ENCODE data around the gene LRRC75B. TPM values are rescaled to one million over a fixed set of nuclear protein-coding genes. Genes with fewer than 3 reads are reported as not detected.
"Not testable (repeated sequence)": the region's sequence is repeated elsewhere in the genome, so short reads cannot be mapped to it uniquely, and the experiment has no call there.

The LRRC75B gene
- total RNA-seq, 3 donors from 2014 or later, result 7.5 to 15.7 (median 15.7) TPM

DNA sequence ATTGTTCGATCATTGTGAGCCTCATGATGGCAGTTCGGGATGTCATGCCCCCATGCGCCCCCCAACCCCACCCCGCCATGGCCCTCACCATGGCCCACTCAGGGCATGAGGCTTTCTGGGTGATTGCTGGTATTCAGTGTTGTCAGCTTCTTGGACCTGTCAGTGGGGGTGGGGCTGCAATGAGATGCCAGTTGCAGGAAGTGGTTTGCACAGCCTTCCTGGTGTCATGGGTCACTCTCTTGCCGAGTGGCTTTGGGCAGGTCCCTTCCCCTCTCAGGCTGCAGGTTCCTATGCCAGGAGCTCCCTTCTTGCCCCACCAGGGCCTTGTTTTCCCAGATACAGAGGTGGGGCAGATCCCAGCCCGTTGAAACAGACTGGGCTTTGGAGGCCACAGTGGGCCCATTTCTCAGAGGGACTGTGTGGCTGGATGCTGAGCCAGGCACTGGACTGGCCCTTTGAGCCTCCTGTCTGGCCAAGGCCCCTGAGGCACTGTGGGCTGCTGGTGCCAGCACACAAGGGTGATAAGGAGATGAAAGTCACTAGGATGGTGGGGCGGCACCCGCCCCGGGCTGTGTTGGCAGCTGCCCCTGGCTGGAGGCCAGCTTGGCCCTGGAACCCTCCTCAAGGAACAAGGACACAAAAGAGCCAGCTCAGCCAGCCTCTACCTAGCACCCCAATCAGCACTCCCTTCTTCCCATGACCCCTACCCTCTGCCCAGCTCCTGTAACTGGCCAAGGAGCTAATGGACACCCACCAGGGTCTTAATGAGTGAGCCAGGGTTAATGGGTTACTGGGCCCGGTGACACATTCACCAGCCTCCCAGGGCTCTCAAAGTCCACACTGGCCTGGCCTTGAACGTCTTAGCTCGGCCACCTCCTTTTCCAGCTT is 8.6 kb upstream of the LRRC75B start:
- peaks cover 15% of the 10 kb centered on the region for H3K4me1 ChIP-seq (ENCODE audit: low read depth)
- DNase-seq (peak; percentile 90 to 93 (median 92)), ATAC-seq (peak; percentile 84)
- no peaks in the 10 kb centered on the region for H3K36me3 ChIP-seq (ENCODE audit: low read depth)
- TF ChIP-seq, protein P1, sequence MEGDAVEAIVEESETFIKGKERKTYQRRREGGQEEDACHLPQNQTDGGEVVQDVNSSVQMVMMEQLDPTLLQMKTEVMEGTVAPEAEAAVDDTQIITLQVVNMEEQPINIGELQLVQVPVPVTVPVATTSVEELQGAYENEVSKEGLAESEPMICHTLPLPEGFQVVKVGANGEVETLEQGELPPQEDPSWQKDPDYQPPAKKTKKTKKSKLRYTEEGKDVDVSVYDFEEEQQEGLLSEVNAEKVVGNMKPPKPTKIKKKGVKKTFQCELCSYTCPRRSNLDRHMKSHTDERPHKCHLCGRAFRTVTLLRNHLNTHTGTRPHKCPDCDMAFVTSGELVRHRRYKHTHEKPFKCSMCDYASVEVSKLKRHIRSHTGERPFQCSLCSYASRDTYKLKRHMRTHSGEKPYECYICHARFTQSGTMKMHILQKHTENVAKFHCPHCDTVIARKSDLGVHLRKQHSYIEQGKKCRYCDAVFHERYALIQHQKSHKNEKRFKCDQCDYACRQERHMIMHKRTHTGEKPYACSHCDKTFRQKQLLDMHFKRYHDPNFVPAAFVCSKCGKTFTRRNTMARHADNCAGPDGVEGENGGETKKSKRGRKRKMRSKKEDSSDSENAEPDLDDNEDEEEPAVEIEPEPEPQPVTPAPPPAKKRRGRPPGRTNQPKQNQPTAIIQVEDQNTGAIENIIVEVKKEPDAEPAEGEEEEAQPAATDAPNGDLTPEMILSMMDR (IDR thresholded peaks at IDR 0.05), result no peak
- no peak overlapping the region for H3K4me3 ChIP-seq
- intact Hi-C loops (cut with DNase I, micrococcal nuclease), result no loop called here
- no peaks in the 10 kb centered on the region for H3K9me3 ChIP-seq

DNA sequence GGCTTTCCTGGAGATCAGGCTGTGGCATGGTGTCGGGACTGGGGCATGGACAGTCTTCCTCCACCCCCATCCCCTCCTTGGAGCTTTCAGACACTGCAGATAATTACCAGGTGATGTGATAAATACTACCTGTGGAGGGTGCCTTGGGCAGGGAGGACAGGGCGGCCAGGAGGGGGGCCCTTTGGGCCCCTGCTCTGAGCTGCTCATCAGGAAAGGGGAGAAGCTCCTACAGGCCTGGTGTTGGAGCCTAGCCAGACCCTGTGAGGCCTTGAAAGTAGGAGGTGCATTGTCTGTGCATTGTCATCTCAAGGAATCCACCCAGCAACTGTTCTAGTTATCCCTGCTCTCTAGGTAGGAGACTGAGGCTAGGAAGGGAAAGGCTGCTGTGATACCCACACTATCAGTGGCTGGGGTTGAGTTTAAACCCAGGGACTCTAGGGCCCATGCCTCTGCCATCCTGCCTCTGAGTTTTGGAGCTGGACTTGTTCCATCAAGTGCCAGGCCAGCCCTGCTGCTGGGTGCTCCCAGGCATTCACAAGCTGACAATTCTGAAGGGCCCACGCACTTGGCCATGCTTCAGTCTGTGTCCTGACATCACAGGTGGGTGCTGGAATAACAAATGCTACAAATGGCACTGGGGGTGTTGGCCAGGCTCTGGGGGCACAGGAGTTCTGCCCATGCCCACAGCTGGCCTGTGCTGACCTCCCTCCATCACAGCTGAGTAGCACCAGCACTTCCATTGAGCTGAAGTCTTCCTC is 7.3 kb upstream of the LRRC75B start:
- intact Hi-C loops (cut with DNase I, micrococcal nuclease); DNase-seq: not testable (repeated sequence)

DNA sequence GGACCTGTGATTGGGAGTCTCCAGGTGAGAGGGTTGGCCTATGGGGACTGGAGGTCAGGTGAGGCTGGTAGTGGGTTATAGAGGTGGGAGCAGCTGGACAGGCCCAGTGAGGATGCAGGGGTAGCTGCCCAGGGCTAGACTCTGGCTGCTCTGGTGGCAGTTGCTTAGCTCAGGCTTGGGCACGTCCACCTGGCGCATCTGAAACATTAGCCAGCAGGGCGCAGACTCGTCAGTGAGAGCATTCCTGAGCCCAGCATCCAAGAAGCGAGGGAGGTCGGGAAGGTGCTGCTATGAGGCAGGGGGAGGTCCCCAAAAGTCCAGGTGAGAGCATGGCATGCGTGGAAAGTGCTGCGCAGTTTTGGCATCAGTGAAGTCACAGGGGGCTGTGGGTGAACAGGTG is 6.6 kb upstream of the LRRC75B start:
- Histone ChIP-seq H3K9me3 (no peaks in the 10 kb centered on the region), H3K4me1 (ENCODE audit: low read depth) (peaks cover 15% of the 10 kb centered on the region), H3K36me3 (ENCODE audit: low read depth) (no peaks in the 10 kb centered on the region), H3K4me3 (no peak overlapping the region)
- ATAC-seq (no peak), DNase-seq (no peak)
- TF ChIP-seq, protein P1 (IDR thresholded peaks at IDR 0.05), result no peak
- intact Hi-C loops (cut with DNase I, micrococcal nuclease), result no loop called here

More for the DNA sequence above, 7.3 kb upstream of the LRRC75B start:
- not testable (repeated sequence) for H3K4me3 ChIP-seq; H3K36me3 ChIP-seq (ENCODE audit: low read depth); ATAC-seq; H3K9me3 ChIP-seq
- H3K4me1 ChIP-seq (ENCODE audit: low read depth), result peaks cover 15% of the 10 kb centered on the region

DNA sequence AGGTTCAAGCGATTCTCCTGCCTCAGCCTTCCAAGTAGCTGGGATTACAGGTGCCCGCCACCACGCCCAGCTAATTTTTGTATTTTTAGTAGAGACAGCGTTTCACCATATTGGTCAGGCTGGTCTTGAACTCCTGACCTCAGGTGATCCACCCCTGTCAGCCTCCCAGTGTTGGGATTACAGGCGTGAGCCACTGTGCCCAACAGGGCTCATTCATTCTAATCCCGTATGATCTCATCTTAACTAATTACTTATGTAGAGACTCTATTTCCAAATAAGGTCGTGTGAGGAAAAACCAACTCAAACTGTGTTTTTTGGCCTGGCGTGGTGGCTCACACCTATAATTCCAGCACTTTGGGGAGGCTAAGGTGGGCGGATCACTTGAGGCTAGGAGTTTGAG is 4.2 kb upstream of the LRRC75B start:
- H3K36me3 ChIP-seq (ENCODE audit: low read depth); H3K9me3 ChIP-seq; ATAC-seq; H3K4me3 ChIP-seq; DNase-seq; intact Hi-C loops (cut with DNase I, micrococcal nuclease): not testable (repeated sequence)
- peaks cover 14% of the 10 kb centered on the region for H3K4me1 ChIP-seq (ENCODE audit: low read depth)

DNA sequence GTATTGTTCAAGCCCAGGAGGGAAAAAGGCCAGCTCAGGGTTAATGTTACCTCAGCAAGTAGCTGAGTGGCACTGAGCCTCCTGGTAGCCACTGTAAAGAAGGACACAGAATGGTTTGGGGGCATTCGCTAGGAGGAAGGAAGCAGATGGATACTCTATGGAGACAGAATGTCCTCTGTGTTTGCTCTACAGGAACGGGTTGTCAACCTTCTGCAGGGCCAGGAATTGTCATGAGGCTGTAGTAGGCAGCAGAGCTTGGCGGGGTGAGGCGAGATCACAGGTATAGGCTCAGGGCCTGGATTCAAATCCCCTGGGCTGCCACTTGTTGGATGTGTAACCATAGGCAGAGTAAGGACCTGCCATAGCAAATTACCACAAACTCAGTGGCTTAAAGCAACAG is 3.0 kb upstream of the LRRC75B start:
- intact Hi-C loops (cut with DNase I, micrococcal nuclease), result no loop called here
- TF ChIP-seq, protein P1 (IDR thresholded peaks at IDR 0.05), result no peak
- no peak for DNase-seq
- H3K4me1 ChIP-seq (ENCODE audit: low read depth), result peaks cover 7% of the 10 kb centered on the region
- no peaks in the 10 kb centered on the region for H3K36me3 ChIP-seq (ENCODE audit: low read depth)
- ATAC-seq, result no peak
- H3K9me3 ChIP-seq, result no peaks in the 10 kb centered on the region
- H3K4me3 ChIP-seq, result no peak overlapping the region

DNA sequence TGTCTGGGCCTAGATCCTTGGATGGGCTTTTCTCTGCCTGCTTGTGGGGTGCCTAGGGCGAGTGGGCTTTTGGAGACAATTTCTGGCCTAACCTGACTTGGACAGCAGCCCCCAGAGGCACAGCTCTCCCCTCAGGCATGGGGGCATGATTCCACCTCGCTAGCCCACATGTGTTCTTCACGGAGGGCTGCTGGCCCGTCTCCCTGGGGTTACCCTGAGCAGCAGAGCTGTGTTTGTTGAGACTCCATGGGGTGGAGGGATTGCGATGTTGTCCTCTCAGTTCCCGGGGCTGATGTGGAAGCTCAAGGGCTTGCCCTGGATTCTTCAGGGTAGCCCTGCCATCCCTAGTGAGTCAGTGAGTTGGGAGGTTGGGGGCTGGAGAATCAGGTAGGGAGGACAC is 2.4 kb upstream of the LRRC75B start:
- Histone ChIP-seq H3K4me3 (no peak overlapping the region), H3K9me3 (no peaks in the 10 kb centered on the region), H3K4me1 (ENCODE audit: low read depth) (peaks cover 5% of the 10 kb centered on the region), H3K36me3 (ENCODE audit: low read depth) (no peaks in the 10 kb centered on the region)
- TF ChIP-seq, protein P1 (IDR thresholded peaks at IDR 0.05), result no peak
- ATAC-seq (no peak), DNase-seq (no peak)
- intact Hi-C loops (cut with DNase I, micrococcal nuclease), result no loop called here

All from mucosa of descending colon (tissue), 3 donors.